HEK293 (cell line): ENCODE results near the gene RAMP1.

Experiments used
- CTCF ChIP-seq: fragments of 450-650 bp; formaldehyde crosslinking; IDR thresholded peaks from 2 replicates; pipeline ENCODE4 v1.5.1; 2016; ENCODE audit warnings: missing biosample characterization, missing genetic modification characterization
- HIC1 ChIP-seq: fragments of 450-650 bp; formaldehyde crosslinking; IDR thresholded peaks from 2 replicates; pipeline ENCODE4 v1.5.1; 2016; ENCODE audit warnings: missing biosample characterization, missing genetic modification characterization
- HOXA7 ChIP-seq: sonication (generic); formaldehyde crosslinking; IDR thresholded peaks from 2 replicates; pipeline ENCODE4 v1.8.1; 2022; ENCODE audit warnings: missing genetic modification reagents, borderline replicate concordance
- PBX3 ChIP-seq: sonication (generic); formaldehyde crosslinking; IDR thresholded peaks from 2 replicates; pipeline ENCODE4 v1.8.1; 2022; ENCODE audit warnings: mild to moderate bottlenecking, moderate library complexity, missing genetic modification reagents
- ZBTB10 ChIP-seq: fragments of 450-650 bp; formaldehyde crosslinking; IDR thresholded peaks from 2 replicates; pipeline ENCODE4 v1.5.1; 2016; ENCODE audit warnings: missing biosample characterization, missing genetic modification characterization
- ZNF10 ChIP-seq: fragments of 450-650 bp; formaldehyde crosslinking; IDR thresholded peaks from 2 replicates; pipeline ENCODE4 v1.5.1; 2017; ENCODE audit warnings: missing biosample characterization, missing genetic modification characterization
- ZNF146 ChIP-seq: fragments of 450-650 bp; formaldehyde crosslinking; IDR thresholded peaks from 2 replicates; pipeline ENCODE4 v1.5.1; 2016; ENCODE audit warnings: missing biosample characterization, missing genetic modification characterization
- ZNF398 ChIP-seq: fragments of 450-650 bp; formaldehyde crosslinking; IDR thresholded peaks from 2 replicates; pipeline ENCODE4 v1.5.1; 2017; ENCODE audit warnings: missing biosample characterization, missing genetic modification characterization
- ZNF785 ChIP-seq: fragments of 450-650 bp; formaldehyde crosslinking; IDR thresholded peaks from 2 replicates; pipeline ENCODE4 v1.5.1; 2016; ENCODE audit warnings: missing biosample characterization, missing genetic modification characterization

- TF ChIP-seq ZNF398 (no peak), HOXA7 (CRISPR knock-in tag) (no peak), PBX3 (CRISPR knock-in tag) (no peak), ZNF146 (tag by site-specific recombination) (no peak), CTCF (tag by site-specific recombination) (no peak), ZNF785 (no peak), ZNF10 (no peak), HIC1 (no peak), ZBTB10 (no peak)
Observed at GRCh38 chr2:237872178-237872887, 12.9 kb downstream of the RAMP1 start.
